HG03139 (cell line): ENCODE results near the gene ZNF385D.

Experiments used
- ATAC-seq: cut with Tn5 transposase; IDR thresholded peaks from one replicate; pipeline ENCODE4 v1.9.1; 2021; ENCODE audit not compliant: unreplicated experiment

Gene ZNF385D

GRCh38 chr3:21618695-21619094 lies 132.3 kb downstream of the ZNF385D start:
- ATAC-seq = no peak

DNA sequence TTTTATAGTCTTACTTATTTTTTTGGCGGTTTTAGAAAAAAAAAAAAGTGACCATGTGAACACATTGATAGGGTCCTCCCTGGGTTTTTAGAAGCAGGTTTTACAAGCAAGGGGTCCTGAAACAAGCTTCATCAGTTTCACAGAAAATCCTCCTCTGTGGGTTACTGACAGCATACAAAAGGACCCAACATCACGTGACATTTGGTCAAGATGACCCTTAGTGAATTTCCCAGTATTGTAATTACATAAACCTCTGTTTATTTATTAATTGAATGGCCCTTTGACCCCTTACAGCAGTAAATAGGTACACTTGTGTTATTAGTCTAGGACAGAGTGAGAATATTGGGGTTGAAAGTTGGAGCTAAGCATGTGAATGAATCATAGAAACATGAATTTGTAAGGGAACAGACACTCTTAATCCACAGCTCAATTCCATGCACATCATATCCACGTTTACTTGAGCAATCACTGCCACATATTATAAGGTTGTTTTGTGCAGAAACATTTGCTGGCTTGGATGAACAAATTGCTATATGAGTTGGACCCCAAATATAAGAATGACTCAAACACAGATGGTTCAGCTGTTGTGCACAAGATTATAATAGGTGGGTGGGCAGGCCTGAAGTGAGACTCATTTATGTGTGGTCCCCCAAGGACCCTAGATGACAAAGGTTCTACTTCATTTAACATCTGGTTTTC lies 137.5 kb downstream of the ZNF385D start:
- ATAC-seq = no peak

DNA sequence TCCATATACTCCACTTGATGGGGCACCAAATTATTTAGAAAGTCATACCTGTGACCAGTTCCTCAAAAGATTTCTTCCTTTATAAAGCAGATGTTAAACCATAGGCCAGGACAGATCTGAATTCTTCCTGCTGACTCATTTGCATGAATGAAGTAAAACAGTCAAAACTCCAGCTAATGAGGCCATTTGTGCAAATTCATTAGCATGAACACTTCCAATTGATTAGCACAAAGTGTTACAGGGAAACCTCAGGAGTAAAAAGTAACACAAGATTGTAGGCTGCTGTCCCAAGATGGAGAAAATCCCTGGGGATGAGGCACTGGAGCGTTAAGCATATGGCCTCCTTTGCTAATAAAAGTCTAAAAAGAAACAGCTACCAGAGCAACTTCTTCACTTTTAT lies 149.8 kb downstream of the ZNF385D start:
- no peak for ATAC-seq

- ATAC-seq = no peak
Observed at GRCh38 chr3:21599890-21600289, 151.1 kb downstream of the ZNF385D start.

DNA sequence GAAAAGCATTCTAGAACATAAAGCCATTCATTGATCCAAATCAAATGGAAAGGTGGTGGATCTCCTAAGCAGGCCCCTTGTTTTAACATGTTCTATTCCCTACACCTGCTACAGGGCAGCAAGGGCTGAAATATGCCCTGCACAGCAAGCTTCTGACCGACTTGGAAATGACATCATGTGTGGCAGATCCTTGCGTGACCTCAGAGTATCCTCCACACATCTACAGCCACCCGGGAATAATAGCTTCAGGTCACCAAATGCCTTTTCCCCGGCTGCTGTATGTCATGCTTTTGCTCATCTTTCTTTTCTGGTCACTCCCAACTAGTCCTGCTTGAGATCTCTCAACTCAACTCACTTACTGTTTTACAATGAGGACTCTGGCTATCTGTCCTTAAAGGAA lies 158.2 kb downstream of the ZNF385D start:
- no peak for ATAC-seq

- ATAC-seq = no peak
Observed at GRCh38 chr3:21587894-21588293, 163.1 kb downstream of the ZNF385D start.

- no peak for ATAC-seq
Observed at GRCh38 chr3:21585216-21585740, 165.7 kb downstream of the ZNF385D start.

- no peak for ATAC-seq
Observed at GRCh38 chr3:21573291-21573690, 177.7 kb downstream of the ZNF385D start.

DNA sequence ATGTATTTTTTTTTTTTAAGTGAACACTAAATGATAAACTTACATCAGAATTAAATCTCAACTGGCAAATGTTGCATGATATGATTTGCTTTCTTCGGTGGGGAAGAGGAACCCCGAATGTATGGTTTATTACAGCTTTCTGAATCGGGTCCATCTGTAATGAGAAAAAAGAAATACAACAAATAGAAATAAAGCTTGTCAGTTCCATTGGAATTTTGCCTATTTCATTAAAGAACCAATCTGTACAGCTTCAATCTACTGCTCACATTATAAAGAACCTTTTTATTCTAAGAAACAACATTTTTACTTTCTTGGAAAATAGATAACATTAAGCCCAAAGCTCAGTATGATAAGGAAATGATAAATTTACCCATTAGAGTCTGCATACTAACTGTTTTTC lies 186.5 kb downstream of the ZNF385D start:
- ATAC-seq = no peak

DNA sequence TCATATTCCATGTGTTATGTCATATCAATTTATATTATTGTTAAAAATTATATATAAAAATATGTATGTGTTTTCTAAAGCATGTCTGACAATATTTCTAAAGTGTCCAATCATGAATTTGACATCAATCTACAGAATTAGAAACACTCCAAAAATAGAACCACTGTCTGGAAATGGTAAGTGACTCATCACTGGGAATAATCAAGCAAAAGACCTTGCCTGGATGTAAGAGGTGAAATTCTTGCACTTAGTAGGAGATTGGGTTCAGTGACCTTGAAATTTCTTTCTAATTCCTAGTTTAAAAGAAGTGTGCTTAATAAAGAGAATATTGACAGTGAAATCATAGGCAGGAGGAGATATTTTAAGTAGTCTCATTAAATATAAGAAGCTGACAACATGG lies 188.8 kb downstream of the ZNF385D start:
- no peak for ATAC-seq

GRCh38 chr3:21561472-21561871 lies 189.5 kb downstream of the ZNF385D start:
- no peak for ATAC-seq

- no peak for ATAC-seq
Observed at GRCh38 chr3:21551019-21551418, 200.0 kb downstream of the ZNF385D start.

GRCh38 chr3:21544076-21544462 lies 206.9 kb downstream of the ZNF385D start:
- ATAC-seq = no peak

GRCh38 chr3:21543380-21544075 lies 207.5 kb downstream of the ZNF385D start:
- ATAC-seq = no peak

DNA sequence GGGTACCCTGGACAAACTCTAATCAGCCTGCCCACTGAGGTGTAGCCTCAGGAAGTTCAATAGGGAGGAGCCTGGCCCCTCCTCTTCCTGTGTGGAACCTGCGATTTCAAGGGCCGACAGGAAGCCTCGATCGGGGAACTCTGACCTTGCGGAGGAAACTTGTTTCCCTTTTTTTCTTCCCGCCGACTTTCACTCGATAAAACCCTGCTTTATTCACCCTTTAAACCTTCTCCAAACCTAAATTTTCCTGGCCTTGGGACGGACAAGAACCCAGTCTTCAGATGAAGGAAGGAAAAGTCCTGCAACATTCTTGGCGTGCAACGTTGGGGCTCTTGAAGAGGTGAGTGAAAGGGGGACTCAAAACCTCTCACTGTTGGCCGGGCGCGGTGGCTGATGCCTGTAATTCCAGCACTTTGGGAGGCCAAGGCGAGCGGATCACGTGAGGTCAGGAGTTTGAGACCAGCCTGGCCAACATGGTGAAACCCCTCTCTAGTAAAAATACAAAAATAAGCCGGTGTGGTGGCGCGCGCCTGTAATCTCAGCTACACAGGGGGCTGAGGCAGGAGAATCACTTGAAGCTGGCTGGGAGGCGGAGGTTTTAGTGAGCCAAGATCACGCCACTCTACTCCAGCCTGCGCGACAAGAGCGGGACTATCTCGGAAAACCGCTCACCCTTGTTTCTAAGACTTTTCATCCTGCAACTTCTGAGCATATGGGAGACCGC lies 208.2 kb downstream of the ZNF385D start:
- no peak for ATAC-seq

DNA sequence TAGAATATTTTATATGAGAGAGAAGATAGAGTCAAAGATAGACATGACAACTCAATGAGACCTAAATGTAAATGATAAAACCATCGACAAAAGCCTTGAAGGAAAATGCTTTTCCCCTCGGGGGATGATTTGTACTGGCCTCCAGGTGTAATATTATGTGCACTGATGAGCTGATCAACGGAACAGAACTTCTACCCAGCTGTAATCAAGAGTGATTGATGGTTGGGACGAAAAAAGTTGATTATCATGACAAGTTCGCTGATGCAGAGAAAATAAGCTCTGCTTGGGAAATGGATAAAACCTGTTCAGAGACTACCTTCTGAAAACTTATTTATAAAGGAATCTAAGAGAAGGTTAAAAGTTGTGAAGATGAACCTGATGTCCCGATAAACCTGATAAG lies 210.7 kb downstream of the ZNF385D start:
- no peak for ATAC-seq

GRCh38 chr3:21534462-21534861 lies 216.5 kb downstream of the ZNF385D start:
- ATAC-seq = no peak

DNA sequence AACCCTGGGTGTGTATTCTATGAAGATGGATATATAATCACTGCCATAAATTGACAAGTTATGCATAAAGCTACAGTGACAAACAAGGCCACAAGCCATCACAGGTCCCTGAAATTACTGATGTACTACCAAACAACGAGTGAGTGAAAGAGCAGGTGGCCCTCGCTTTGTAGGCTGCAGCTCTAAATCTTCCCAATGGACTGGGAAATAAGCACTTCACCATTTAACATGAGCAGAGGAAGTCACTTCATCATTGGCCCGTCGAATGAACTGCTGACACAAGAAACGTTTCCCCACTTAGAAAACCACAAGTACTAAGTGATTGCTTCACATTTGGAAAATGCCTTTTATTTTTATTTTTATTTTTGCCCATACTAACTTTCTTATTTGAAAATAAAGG lies 218.0 kb downstream of the ZNF385D start:
- ATAC-seq = no peak

- no peak for ATAC-seq
Observed at GRCh38 chr3:21531909-21532308, 219.1 kb downstream of the ZNF385D start.

DNA sequence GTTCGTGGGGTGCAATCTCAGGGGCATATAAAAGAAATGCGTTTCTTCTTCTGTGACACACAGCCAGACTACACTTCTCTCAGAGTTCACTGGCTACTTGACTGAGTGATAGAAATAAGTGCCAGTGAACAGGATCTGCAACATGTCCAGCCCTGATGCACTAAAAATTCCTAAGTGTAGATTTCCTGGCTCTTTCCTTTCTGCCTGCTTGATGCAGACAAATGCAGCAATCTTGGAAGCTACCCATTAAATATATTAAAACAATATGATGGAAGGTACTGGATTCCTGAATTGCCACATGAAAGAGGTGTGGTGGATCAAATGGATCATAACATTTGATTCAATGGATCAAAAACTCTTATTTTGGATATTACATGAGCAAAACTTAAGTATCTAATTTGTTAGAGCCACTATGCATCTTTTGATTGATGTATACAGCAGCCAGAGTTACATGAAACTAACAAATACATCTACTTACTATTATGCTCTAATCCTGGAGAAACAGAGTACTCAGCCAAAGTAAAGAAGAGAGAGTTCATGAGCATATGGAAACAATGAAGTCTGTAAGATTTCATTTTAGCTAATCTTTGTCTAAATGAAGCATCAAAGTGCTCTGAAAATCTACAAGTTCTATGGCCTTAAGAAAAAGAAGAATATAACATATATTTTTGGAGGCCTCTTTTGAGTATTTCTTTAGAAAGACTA lies 222.6 kb downstream of the ZNF385D start:
- ATAC-seq = no peak

GRCh38 chr3:21526461-21526860 lies 224.5 kb downstream of the ZNF385D start:
- ATAC-seq = no peak
